GM06990 (cell line): ENCODE results near the gene PEPD.

Experiments used
- DNase-seq: peaks from one replicate; pipeline ENCODE4 v3.0.0-alpha.2; 2011; ENCODE audit not compliant: insufficient read length; ENCODE audit errors: extremely low read depth
- H3K27me3 ChIP-seq: replicated peaks from 2 replicates; pipeline ENCODE4 v1.6.0; 2011; ENCODE audit warnings: low read length; ENCODE audit not compliant: control insufficient read depth, insufficient read depth
- H3K36me3 ChIP-seq: 2 replicates; pipeline ENCODE4 v1.5.1; 2011; ENCODE audit warnings: low read length; ENCODE audit not compliant: control insufficient read depth, insufficient read depth
- H3K4me3 ChIP-seq: replicated peaks from 2 replicates; pipeline ENCODE4 v1.5.1; 2011; ENCODE audit warnings: low read depth, mild to moderate bottlenecking, control low read depth, low read length
- TF ChIP-seq, protein P1 (sequence below): IDR thresholded peaks from 2 replicates; pipeline ENCODE4 v1.5.1; 2011; ENCODE audit warnings: low read length, control low read depth, mild to moderate bottlenecking, inconsistent platforms; ENCODE audit not compliant: insufficient read depth, poor library complexity, severe bottlenecking

PEPD gene

DNA sequence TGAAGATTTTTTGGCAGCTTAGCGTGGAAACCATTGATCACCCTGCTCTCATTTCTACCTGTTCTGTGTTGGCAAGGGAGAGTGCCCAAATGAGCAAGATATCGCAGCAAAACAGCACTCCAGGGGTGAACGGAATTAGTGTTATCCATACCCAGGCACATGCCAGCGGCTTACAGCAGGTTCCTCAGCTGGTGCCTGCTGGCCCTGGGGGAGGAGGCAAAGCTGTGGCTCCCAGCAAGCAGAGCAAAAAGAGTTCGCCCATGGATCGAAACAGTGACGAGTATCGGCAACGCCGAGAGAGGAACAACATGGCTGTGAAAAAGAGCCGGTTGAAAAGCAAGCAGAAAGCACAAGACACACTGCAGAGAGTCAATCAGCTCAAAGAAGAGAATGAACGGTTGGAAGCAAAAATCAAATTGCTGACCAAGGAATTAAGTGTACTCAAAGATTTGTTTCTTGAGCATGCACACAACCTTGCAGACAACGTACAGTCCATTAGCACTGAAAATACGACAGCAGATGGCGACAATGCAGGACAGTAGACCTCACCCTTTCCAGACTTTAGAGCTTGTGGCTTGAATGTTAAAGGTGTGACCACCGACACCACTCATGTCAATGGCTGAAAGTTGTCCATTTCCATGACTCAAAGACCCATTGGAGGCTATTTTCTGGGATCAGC, 142.3 kb downstream of the PEPD start:
- no peak overlapping the region for H3K4me3 ChIP-seq
- H3K27me3 ChIP-seq: no peaks in the 10 kb centered on the region
- H3K36me3 ChIP-seq: peaks cover 6% of the 10 kb centered on the region
- no peak for DNase-seq
- TF ChIP-seq, protein P1, sequence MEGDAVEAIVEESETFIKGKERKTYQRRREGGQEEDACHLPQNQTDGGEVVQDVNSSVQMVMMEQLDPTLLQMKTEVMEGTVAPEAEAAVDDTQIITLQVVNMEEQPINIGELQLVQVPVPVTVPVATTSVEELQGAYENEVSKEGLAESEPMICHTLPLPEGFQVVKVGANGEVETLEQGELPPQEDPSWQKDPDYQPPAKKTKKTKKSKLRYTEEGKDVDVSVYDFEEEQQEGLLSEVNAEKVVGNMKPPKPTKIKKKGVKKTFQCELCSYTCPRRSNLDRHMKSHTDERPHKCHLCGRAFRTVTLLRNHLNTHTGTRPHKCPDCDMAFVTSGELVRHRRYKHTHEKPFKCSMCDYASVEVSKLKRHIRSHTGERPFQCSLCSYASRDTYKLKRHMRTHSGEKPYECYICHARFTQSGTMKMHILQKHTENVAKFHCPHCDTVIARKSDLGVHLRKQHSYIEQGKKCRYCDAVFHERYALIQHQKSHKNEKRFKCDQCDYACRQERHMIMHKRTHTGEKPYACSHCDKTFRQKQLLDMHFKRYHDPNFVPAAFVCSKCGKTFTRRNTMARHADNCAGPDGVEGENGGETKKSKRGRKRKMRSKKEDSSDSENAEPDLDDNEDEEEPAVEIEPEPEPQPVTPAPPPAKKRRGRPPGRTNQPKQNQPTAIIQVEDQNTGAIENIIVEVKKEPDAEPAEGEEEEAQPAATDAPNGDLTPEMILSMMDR: no peak

DNA sequence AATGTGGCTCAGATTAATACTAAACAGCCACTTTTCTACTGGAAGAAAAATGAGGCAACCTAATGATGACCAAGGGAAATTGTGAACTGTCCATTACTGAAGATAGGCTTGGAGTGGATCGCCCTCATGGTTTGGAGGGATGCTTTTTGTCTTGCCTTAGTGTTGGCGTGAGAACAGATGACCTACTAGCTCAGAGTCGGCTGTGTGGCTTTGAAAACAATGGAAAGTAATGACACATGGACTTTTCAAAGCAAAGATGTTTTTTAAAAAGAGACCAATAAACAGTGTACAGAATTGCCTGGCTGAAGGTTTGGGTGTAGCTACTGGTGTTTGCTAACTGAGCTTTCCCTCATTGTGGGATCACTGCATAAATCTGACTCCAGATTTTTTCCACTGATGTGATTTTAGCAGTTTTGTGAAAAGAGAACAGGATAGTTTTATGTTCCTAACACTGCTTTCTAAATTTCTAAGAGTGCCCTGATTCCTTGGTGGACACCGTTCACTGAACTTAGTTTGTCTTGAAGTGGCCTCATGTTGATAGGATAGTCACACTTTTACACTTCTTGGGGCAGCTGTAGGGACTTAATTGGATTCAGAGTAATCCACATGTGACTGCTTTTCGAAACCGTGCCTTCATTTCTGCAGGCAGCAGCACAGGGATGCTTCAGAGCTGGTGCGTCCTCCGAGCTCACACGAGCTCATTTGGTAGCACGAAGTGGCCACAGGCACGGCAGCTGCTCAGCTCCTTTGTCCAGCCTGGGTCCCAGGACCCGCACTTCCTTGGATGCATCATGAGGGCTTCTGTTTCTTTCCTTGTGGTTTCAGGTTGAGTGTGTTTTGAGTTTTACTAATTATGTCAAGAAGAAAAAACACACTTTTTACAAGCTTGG, 143.8 kb downstream of the PEPD start:
- TF ChIP-seq, protein P1: no peak
- H3K36me3 ChIP-seq: peaks cover 6% of the 10 kb centered on the region
- H3K27me3 ChIP-seq: no peaks in the 10 kb centered on the region
- no peak for DNase-seq
- no peak overlapping the region for H3K4me3 ChIP-seq

DNA sequence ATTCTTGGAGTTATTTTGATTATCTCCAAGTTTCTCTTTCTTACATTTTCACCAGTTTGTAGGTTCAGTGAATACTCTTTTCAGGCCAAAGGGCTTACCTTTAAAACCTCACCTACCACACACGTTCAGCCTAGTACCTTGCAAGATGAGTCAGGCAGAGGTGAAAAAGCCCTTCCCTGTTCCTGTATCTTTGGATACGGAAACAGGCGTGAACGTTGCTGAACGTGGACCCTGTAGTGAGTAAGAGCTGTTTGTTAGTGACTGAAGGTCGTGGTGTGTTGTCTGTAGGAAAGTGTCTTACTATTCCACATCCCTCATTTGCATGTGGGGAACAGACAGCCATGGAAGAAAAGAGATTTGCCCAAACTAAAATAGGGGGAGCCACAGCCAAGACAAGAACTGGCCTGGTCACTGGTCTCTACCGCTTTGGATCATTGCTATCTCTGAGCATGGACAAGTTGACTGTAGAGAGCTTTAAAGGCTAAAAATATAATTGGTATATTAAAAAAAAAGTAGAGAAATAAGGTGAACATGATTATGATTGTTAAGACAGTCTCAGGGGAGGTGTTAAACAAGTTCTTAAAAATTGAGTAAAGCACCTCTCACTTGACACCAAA, 144.5 kb downstream of the PEPD start:
- DNase-seq: no peak
- Histone ChIP-seq H3K4me3 (no peak overlapping the region), H3K36me3 (peaks cover 6% of the 10 kb centered on the region), H3K27me3 (no peaks in the 10 kb centered on the region)
- TF ChIP-seq, protein P1: no peak

DNA sequence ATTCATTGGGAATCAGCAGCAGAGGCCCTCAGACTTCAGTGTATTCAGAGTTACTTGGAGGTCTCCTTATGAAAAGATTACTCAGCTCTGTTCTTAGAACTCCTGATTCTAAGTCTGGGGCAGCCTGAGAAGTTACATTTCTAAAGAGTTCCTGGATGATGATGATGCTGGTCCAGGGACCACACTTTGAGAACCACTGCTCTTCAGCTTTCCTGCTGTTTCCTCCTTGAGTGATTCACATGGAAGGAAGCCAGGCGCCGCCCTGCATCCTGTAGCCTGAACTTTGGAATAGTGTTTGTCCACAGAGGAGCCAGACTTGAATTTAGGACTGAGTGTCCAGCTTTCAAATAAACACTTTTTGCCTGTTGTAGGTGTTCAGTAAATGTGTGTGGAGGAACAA, 145.2 kb downstream of the PEPD start:
- H3K27me3 ChIP-seq: no peaks in the 10 kb centered on the region
- no peak overlapping the region for H3K4me3 ChIP-seq
- no peak for DNase-seq
- H3K36me3 ChIP-seq: peaks cover 6% of the 10 kb centered on the region
- TF ChIP-seq, protein P1: no peak

DNA sequence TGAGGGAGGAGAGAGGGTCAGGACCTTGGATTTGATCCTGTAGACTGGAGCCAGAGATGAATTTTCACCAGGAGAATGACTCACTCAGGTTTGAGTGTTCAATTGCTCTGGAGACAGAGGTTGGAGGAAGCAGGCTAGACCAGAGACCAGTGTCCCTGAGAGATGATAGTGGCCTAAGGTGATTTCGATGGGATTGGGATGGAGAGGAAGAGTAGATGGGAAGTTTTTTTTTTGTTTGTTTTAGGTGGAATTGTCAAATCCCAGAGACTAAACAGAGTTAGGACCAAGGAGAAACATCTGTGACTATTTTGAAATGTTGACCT, 145.8 kb downstream of the PEPD start:
- Histone ChIP-seq H3K36me3 (peaks cover 4% of the 10 kb centered on the region), H3K27me3 (no peaks in the 10 kb centered on the region), H3K4me3 (no peak overlapping the region)
- TF ChIP-seq, protein P1: no peak
- no peak for DNase-seq
